Ramos (cell line): Measurements from ENCODE around the gene ANKRD55.
"Not testable (repeated sequence)": the region's sequence is repeated elsewhere in the genome, so short reads cannot be mapped to it uniquely, and the experiment has no call there.

Experiments used
- in situ Hi-C: fragments of 300-500 bp; cut with MboI; formaldehyde crosslinking; loops from one replicate; pipeline ENCODE4 v1.14.3; 2022; ENCODE audit warnings: low sequenced_read_pairs; ENCODE audit not compliant: unreplicated experiment

ANKRD55 gene

DNA sequence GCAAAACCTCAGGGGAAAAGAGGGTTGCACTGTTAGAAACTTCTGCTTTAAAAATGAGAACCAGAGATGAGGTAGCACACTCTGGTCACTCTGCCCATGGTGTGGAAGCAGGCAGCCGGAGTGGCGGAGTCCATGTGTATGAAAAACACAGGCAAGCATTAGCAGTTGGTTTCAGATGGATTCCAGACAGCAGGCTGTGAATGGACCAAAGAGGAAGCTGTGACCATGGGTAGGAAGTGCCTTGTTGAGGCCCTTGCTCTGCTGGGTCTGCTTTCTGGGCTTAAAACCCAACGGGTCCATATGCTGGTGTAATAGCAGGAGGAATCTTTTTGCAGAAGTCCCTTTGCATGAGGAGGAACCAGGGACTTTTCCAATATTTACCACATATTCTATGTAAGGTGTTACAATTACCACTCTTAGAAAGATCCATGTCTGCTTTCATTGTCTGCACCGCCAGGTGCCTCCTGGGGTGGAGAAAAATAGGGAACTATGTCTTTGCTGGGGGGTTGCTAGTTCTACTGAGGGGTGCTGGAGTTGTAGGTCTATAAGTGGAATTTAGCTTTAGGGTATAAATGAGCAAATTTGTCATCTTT is 77.0 kb downstream of the ANKRD55 start:
- in situ Hi-C loops = no loop called here

DNA sequence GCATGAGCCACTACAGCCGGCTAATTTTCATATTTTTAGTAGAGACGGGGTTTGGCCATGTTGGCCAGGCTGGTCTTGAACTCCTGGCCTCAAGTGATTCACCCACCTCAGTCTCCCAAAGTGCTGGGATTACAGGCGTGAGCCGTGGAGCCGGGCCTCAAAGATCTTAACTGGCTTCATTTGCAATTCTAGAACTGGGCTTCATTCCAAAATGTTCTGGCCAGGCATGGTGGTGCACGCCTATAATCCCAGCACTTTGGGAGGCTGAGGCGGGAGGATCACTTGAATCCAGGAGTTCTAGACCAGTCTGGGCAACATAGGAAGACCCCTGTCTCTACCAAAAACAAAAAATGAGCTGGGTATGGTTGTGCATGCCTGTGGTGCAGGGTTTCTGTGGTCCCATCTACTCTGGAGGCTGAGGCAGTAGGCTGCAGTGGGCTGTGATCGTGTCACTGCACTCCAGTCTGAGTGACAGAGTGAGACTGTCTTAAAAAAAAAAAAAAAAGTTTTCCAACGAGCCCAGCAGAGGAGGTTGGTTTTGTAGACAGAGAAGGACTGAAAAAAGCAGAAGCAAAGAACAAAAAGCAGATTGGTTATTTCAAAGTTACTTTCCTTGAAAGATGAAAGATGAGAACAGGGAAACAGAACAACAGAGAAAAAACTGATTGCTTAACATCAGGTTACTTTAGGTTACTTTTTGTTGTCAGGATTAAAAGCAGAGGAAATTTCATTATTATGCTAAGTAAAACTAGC is 78.2 kb downstream of the ANKRD55 start:
- in situ Hi-C loops = no loop called here

DNA sequence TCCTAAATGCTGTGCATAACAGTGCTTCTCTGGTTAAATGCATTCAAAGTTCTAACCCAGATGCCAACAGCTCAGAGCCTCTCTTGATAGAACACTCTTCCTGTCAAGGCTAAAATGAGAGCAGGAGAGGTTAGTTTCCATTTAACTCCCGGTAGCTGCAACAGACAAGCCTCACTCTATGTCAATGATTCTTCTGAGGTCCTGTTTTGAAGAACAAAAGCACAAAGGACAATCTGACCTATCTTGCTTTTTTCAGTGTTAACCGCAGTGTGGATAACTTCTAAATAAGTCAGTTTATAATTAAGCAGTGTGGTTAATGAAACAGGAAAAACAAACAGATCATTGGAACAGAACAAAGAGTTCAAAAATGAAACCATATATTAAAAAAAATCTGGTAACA is 80.7 kb downstream of the ANKRD55 start:
- in situ Hi-C loops = no loop called here

- in situ Hi-C loops = not testable (repeated sequence)
Observed at GRCh38 chr5:56150756-56151155, 82.4 kb downstream of the ANKRD55 start.

DNA sequence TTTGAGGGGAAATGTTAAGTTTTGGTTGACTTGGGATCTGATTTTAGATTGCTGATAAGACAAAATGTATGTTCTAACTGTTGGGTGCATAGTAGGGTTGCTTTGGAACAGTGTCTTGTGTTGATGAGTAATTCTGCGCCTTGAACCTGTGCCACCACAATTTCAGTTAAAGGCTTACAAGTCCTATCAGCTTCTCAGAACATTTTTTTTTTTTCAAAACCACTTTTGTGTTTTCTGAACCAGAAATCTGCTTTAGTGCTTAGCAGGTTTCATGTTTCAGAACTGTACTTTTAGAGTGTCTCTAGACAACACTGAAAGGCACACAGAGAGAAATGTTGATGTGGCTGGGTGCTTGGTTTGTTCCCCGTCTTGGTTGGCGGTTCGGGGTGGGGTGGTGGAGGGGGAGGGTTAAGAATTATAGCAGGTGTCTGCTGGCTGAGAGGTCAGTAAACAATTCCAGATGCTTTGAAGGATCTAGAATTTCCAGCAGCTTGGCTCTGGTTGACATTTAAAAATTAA is 84.6 kb downstream of the ANKRD55 start:
- in situ Hi-C loops = no loop called here

DNA sequence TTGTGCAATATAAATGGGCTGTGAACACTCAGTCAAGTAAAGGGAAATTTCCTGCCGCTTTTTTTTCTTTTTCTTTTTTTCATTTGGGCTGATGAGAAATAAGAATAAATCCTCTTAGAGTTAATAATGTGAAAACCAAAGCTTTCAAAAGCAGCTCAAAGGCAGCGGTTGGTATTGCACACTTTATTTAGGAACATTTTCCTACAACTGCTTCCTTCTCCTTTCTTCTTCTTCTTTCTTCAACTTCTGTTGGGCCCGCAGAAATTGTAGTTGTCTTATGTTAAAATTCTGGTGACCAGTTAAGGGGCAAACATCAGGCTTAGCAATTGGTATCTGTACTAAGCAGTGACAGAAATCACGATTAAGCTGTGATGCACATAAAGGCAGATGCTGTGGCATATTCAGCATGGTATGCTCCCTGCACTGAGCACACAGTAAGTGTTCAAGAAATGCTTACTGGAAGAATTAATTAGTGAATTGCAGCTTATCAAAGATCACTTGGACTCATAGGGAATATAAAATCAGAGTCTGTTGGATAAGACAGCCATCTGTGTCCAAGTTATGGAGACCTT is 85.4 kb downstream of the ANKRD55 start:
- in situ Hi-C loops = no loop called here

GRCh38 chr5:56147106-56147505 is 86.0 kb downstream of the ANKRD55 start:
- in situ Hi-C loops = no loop called here

DNA sequence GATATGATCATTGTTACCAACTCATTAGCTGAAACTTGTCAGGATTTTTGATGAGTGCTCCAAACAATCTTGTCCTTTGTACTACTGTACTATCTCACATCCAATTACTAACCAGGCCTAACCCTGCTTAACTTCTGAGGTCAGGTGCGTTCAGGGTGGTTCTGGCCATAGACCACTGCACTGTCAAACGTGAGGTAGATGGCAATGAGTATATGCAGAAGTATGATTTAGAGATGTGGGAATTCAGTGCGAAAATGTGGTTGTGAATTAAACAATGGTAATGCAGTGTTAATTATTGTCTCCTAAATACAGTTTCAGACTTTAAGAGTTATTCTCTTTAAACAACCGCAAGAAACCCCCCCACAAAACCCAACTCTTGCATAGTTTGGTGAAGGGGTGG is 86.5 kb downstream of the ANKRD55 start:
- in situ Hi-C loops = no loop called here

GRCh38 chr5:56145511-56145910 is 87.6 kb downstream of the ANKRD55 start:
- in situ Hi-C loops = no loop called here

- in situ Hi-C loops = no loop called here
Observed at GRCh38 chr5:56145106-56145505, 88.0 kb downstream of the ANKRD55 start.

DNA sequence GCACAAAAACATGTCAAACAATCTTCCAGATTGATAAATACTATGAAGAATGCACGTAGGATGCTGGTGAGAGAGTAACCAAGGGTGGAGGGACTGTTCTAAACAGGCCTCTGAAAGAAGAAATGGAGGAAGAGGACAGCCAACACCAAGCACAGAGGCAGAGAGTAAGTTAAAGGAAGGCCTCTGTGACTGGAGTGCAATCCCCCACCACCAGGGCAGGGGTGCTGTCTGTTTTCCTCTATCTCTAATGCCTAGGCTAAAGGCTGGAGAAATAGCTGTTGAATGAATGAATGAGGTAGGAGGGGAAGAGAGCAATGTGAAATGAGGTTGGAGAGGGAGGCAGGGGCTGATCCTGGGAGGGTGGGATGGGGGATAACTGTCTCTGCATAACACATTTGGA is 88.9 kb downstream of the ANKRD55 start:
- in situ Hi-C loops = no loop called here

DNA sequence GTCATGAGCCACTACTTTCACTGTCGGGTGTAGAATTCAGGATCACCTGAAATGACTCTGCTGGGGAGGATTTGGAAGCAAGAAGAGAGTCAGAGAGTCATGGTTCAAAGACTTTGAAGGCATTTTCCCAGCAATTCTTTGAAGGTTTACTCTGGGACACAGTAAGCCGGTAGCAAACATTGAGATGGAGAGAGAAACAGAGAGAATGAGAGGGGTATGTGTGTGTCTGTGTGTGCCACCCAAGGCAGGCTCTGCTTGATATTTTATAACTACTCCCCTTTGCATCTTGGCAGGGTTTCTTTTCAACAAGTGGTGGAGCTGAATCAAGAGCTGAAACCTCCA is 89.8 kb downstream of the ANKRD55 start:
- in situ Hi-C loops = no loop called here

GRCh38 chr5:56142614-56143372 is 90.3 kb downstream of the ANKRD55 start:
- in situ Hi-C loops = no loop called here

- in situ Hi-C loops = no loop called here
Observed at GRCh38 chr5:56142233-56142613, 90.9 kb downstream of the ANKRD55 start.

GRCh38 chr5:56140073-56140472 is 93.1 kb downstream of the ANKRD55 start:
- in situ Hi-C loops = no loop called here

- in situ Hi-C loops = no loop called here
Observed at GRCh38 chr5:56130664-56131063, 102.5 kb downstream of the ANKRD55 start.

DNA sequence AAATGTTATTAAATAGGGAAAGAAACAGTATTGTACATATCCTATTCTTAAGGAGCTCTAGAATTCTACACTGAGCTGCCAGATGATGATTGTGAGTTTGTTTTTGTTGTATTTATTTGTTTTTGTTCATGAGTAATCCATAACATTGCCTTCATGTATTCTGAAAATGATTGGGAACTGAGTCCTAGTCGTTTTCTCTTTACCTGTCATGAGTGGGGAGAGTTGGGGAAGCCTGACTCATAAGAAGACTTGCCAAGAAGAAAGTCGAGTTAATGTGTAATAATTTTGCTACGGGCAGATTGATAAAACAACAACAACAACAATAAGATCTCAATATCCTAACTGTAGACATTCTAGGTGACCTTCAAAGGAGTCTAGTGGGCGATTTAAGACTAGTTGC is 103.8 kb downstream of the ANKRD55 start:
- in situ Hi-C loops = no loop called here

GRCh38 chr5:56128113-56128512 is 105.0 kb downstream of the ANKRD55 start:
- in situ Hi-C loops = no loop called here

GRCh38 chr5:56126487-56127179 is 106.5 kb downstream of the ANKRD55 start:
- in situ Hi-C loops = no loop called here

DNA sequence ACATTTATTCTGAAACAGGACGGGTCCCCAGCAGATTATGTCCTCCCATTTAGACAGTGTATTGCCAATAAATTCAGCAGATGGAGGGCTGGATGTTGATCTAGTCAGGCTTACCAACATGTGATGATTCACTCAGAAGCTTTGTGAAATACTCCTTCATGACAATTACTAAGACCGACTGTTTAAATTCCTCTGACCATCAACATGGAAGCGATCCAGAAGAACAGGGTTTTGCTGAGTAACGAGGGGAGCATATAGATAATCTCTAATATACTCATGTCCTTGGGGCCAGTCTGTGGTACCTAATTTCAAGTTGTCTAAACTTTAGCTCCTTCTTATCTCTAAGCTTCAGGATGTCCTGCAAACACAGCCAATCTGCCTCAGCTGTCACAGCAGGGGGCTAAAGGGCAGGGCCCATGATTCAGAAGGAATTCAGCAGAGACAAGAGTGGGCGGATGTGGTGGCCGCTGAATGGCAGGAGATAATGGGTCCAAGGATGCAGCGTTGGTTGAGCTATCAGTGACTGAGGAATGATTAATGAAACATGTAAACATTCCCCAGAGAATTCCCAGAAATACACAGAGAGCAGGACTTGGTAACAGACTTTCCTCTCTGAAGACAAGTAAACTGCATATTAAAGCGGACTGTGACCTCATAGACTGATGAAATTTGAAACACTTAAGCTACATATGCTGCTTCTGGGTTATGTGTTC is 109.4 kb downstream of the ANKRD55 start:
- in situ Hi-C loops = no loop called here
